Psoas muscle (tissue), 8 donors: ENCODE data around the gene MPPED2. TPM values are rescaled to one million over a fixed set of nuclear protein-coding genes. Genes with fewer than 3 reads are reported as not detected.

Experiments used
- ATAC-seq, 4 donors: fragments of 200-7000 bp; cut with Tn5 transposase; one replicate each; pipeline ENCODE4 v1.9.1; 2020; ENCODE audit warnings: moderate library complexity in 3 of 4, mild to moderate bottlenecking in 2 of 4
- DNase-seq, 2 donors: peaks; one replicate each; pipeline ENCODE4 v3.0.0-alpha.2; 2020
- H3K27ac ChIP-seq: fragments of 200-600 bp; one replicate; pipeline ENCODE4 v1.8.0; 2022
- H3K27me3 ChIP-seq, 3 donors: fragments of 200-600 bp in 1 of 3; one replicate each; pipeline versions ENCODE4 v1.6.1 to v1.8.0; 2013 to 2022; ENCODE audit warnings: low read length in 2 of 3, mild to moderate bottlenecking in 2 of 3, moderate library complexity in 1 of 3; ENCODE audit not compliant: insufficient read depth in 3 of 3
- H3K36me3 ChIP-seq, 2 donors: fragments of 200-600 bp in 1 of 2; one replicate each; pipeline versions ENCODE4 v1.6.1 to v1.8.0; 2013 to 2022; ENCODE audit warnings: low read depth in 1 of 2, mild to moderate bottlenecking in 1 of 2, moderate library complexity in 1 of 2; ENCODE audit not compliant: insufficient read depth in 1 of 2
- H3K4me1 ChIP-seq: fragments of 200-600 bp; one replicate; pipeline ENCODE4 v1.8.0; 2022
- H3K4me3 ChIP-seq: fragments of 200-600 bp; one replicate; pipeline ENCODE4 v1.8.0; 2022; ENCODE audit warnings: mild to moderate bottlenecking
- H3K9me3 ChIP-seq: fragments of 200-600 bp; one replicate; pipeline ENCODE4 v1.8.0; 2022
- WGBS, 3 donors: extraction: QIAGEN DNeasy Blood & Tissue Kit; methylation state at CpG; one replicate each; pipeline versions ENCODE4 v1.1.6 to v1.1.7; 2013; 5-methylcytosine and 5-hydroxymethylcytosine counted together
- intact Hi-C, 2 donors: fragments of 100-400 bp; cut with DNase I; formaldehyde crosslinking; loops; one replicate each; pipeline versions ENCODE4 v1.11.0 to v1.14.2; 2022
- polyA plus RNA-seq, 3 donors: library from polyadenylated mRNA; stranded (reverse); fragments of 200-250 nt; gene quantifications; one replicate each; pipeline ENCODE4 v1.2.3, GENCODE V29; 2013
- total RNA-seq, 4 donors: library from RNA; stranded (reverse); fragmentation: NEBNext Ultra II Directional in 2 of 4; extraction: Animal tissue kit (Norgen Biotek cat#: 25700) in 2 of 4; gene quantifications; one replicate each; pipeline versions ENCODE4 v1.2.1 to v1.2.4, GENCODE V29; 2021 to 2023
- TF ChIP-seq, protein P1 (sequence below): fragments of 200-600 bp; IDR thresholded peaks from one replicate; pipeline ENCODE4 v1.8.0; 2022; ENCODE audit warnings: antibody characterized with exemption
- donor health status: healthy with polysubstance abuse.
- donor health status: DM: no; HTN: no; CAD: no; lungs with moderate emphysema.
- donor health status: Bipolar disorder and iron deficiency.
- donor health status: healthy.
- donor health status: DM: yes; HTN: yes; CAD: no.
- donor health status: DM: no; HTN: no; CAD: no.
- donor health status: DM: no; HTN: no; CAD: no.
- donor health status: DM: yes; HTN: yes; CAD: no.

The MPPED2 gene
- total and polyA plus RNA-seq, 7 donors: 0.44 to 7.9 (median 3.4) TPM

GRCh38 chr11:30364139-30364836 lies 221.9 kb downstream of the MPPED2 start:
- Histone ChIP-seq H3K4me1 (no peaks in the 10 kb centered on the region), H3K27me3 (no peaks in the 10 kb centered on the region), H3K4me3 (no peak overlapping the region), H3K27ac (no peak overlapping the region), H3K36me3 (no peaks in the 10 kb centered on the region), H3K9me3 (no peaks in the 10 kb centered on the region)
- DNase-seq: no peak
- TF ChIP-seq, protein P1, sequence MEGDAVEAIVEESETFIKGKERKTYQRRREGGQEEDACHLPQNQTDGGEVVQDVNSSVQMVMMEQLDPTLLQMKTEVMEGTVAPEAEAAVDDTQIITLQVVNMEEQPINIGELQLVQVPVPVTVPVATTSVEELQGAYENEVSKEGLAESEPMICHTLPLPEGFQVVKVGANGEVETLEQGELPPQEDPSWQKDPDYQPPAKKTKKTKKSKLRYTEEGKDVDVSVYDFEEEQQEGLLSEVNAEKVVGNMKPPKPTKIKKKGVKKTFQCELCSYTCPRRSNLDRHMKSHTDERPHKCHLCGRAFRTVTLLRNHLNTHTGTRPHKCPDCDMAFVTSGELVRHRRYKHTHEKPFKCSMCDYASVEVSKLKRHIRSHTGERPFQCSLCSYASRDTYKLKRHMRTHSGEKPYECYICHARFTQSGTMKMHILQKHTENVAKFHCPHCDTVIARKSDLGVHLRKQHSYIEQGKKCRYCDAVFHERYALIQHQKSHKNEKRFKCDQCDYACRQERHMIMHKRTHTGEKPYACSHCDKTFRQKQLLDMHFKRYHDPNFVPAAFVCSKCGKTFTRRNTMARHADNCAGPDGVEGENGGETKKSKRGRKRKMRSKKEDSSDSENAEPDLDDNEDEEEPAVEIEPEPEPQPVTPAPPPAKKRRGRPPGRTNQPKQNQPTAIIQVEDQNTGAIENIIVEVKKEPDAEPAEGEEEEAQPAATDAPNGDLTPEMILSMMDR: no peak
- intact Hi-C loops: no loop called here
- WGBS, 3 donors: 42 to 47% (median 44%) methylated on average over 7 of the region's 7 CpGs
- no peak for ATAC-seq

- H3K27me3 ChIP-seq: no peaks in the 10 kb centered on the region
- ATAC-seq: no peak
- intact Hi-C loops: no loop called here
Observed at GRCh38 chr11:30360741-30361140, 225.4 kb downstream of the MPPED2 start.

More at GRCh38 chr11:30360741-30361140, 225.4 kb downstream of the MPPED2 start:
- H3K9me3 ChIP-seq: no peaks in the 10 kb centered on the region
- H3K4me1 ChIP-seq: no peaks in the 10 kb centered on the region
- TF ChIP-seq, protein P1: no peak
- no peak overlapping the region for H3K4me3 ChIP-seq
- H3K36me3 ChIP-seq: no peaks in the 10 kb centered on the region
- H3K27ac ChIP-seq: no peak overlapping the region
- no peak for DNase-seq
